K562 (cell line): Measurements from ENCODE around the gene SUV39H2. TPM values are rescaled to one million over a fixed set of nuclear protein-coding genes. Genes with fewer than 3 reads are reported as not detected.

Experiments
- ATAC-seq: fragments of 200-7000 bp; cut with Tn5 transposase; 3 replicates; pipeline ENCODE4 v1.9.1; 2020; ENCODE audit warnings: moderate library complexity
- BruUV-seq: library from RNA; stranded (reverse); fragments of 400-500 nt; replicated peaks from 2 replicates; lab custom pipeline; 2021; lab: Mats Ljungman, UMichigan
- CTCF ChIA-PET: fragments of 300-600 bp; formaldehyde crosslinking; extraction: SDS; loops from one replicate; lab custom pipeline; 2021; ENCODE audit warnings: low intra/inter-chr PET ratio; lab: Yijun Ruan, JAX
- POLR2A ChIA-PET: fragments of 300-600, 350-650 bp; sonication (Branson Sonifier 250); formaldehyde crosslinking; extraction: SDS; loops from one replicate; lab custom pipeline; 2021; ENCODE audit warnings: antibody characterized with exemption, inconsistent platforms; lab: Yijun Ruan, JAX
- DNase-seq, 4 experiments: peaks; one replicate each; pipeline versions ENCODE4 v3.0.0 to v3.0.0-alpha.2; 2011 to 2018; ENCODE audit warnings: low spot score in 3 of 4, mixed read lengths in 3 of 4; ENCODE audit errors: extremely low read depth in 1 of 4
- FAIRE-seq: peaks from 2 replicates; lab custom pipeline; 2011; peaks lifted over from hg19 to GRCh38; lab: Jason Lieb, UNC
- H2AFZ ChIP-seq: 2 replicates; pipeline ENCODE4 v1.6.0; 2011; ENCODE audit warnings: low read depth, low read length, control low read depth, inconsistent platforms
- H3K27ac ChIP-seq: fragments of 200-600 bp; 3 replicates; pipeline ENCODE4 v1.8.0; 2011; ENCODE audit warnings: low read depth, mild to moderate bottlenecking, control low read depth, inconsistent platforms, low read length, moderate library complexity, mixed read lengths; ENCODE audit errors: extremely low read depth
- H3K27me3 ChIP-seq, 2 experiments: fragments of 300-600 bp in 1 of 2; 2 replicates in 1 of 2; 3 replicates in 1 of 2; pipeline versions ENCODE4 v1.6.0 to v1.8.0; 2011; ENCODE audit warnings: inconsistent platforms in 2 of 2, low read length in 2 of 2, mild to moderate bottlenecking in 1 of 2, mixed read lengths in 1 of 2, moderate library complexity in 1 of 2; ENCODE audit not compliant: control insufficient read depth in 2 of 2, insufficient read depth in 2 of 2
- H3K36me3 ChIP-seq: fragments of 300-600 bp; 3 replicates; pipeline ENCODE4 v1.8.0; 2011; ENCODE audit warnings: mild to moderate bottlenecking, low read length, inconsistent platforms; ENCODE audit not compliant: control insufficient read depth, insufficient read depth
- H3K4me1 ChIP-seq, 2 experiments: fragments of 200-600 bp in 1 of 2; replicated peaks in 1 of 2; 2 replicates in 1 of 2; 3 replicates in 1 of 2; pipeline versions ENCODE4 v1.5.1 to v1.8.0; 2011; ENCODE audit warnings: inconsistent platforms in 2 of 2, low read length in 2 of 2, mild to moderate bottlenecking in 1 of 2, mixed read lengths in 1 of 2, moderate library complexity in 1 of 2; ENCODE audit not compliant: control insufficient read depth in 2 of 2, insufficient read depth in 2 of 2
- H3K4me2 ChIP-seq: 2 replicates; pipeline ENCODE4 v1.6.1; 2011; ENCODE audit warnings: low read length, control low read depth, inconsistent platforms, mixed read lengths; ENCODE audit not compliant: insufficient read depth
- H3K4me3 ChIP-seq: fragments of 200-600 bp; sonication (generic), shearing (Covaris generic); 2 replicates; pipeline ENCODE4 v1.5.1; 2016; ENCODE audit warnings: control low read depth, inconsistent platforms
- H3K79me2 ChIP-seq: fragments of 200-600 bp; 3 replicates; pipeline ENCODE4 v1.8.0; 2011; ENCODE audit warnings: low read length, inconsistent platforms; ENCODE audit not compliant: control insufficient read depth, insufficient read depth
- H3K9ac ChIP-seq, 2 experiments: 2 replicates each; pipeline versions ENCODE4 v1.6.0 to v1.6.1; 2011; ENCODE audit warnings: low read depth in 2 of 2, low read length in 2 of 2, control low read depth in 1 of 2, inconsistent platforms in 1 of 2, mild to moderate bottlenecking in 1 of 2, mixed read lengths in 1 of 2; ENCODE audit not compliant: insufficient read depth in 1 of 2
- H3K9me1 ChIP-seq: one replicate; pipeline ENCODE4 v1.6.0; 2011; ENCODE audit warnings: inconsistent platforms, mild to moderate bottlenecking, low read length, moderate library complexity; ENCODE audit not compliant: control insufficient read depth, insufficient read depth
- H3K9me3 ChIP-seq: replicated peaks from 2 replicates; pipeline ENCODE4 v1.5.1; 2011; ENCODE audit warnings: low read depth, low read length, inconsistent platforms; ENCODE audit not compliant: control insufficient read depth, insufficient read depth
- H4K20me1 ChIP-seq: replicated peaks from 2 replicates; pipeline ENCODE4 v1.6.1; 2011; ENCODE audit warnings: low read length, inconsistent platforms, mixed read lengths; ENCODE audit not compliant: control insufficient read depth, insufficient read depth
- CAMTA2 ChIP-seq: fragments of 250-450 bp; sonication (Bioruptor Pico); conservative IDR thresholded peaks from 2 replicates; pipeline ENCODE4 v1.5.1; 2022
- FOXA1 ChIP-seq: fragments of 450-650 bp; IDR thresholded peaks from 2 replicates; pipeline ENCODE4 v1.6.1; 2016; ENCODE audit warnings: mild to moderate bottlenecking, borderline replicate concordance
- HDAC8 ChIP-seq: fragments of 450-650 bp; IDR thresholded peaks from 2 replicates; pipeline ENCODE4 v1.6.1; 2016; ENCODE audit warnings: mild to moderate bottlenecking, missing genetic modification characterization, moderate library complexity, missing compliant biosample characterization
- HSF4 ChIP-seq: fragments of 250-450 bp; sonication (Bioruptor Pico); IDR thresholded peaks from 2 replicates; pipeline ENCODE4 v2.1.2; 2022; ENCODE audit warnings: mild to moderate bottlenecking, moderate library complexity, borderline replicate concordance
- KLF13 ChIP-seq: fragments of 450-650 bp; IDR thresholded peaks from 2 replicates; pipeline ENCODE4 v1.6.1; 2016; ENCODE audit warnings: missing genetic modification characterization, low read depth, mild to moderate bottlenecking, missing compliant biosample characterization, moderate library complexity, borderline replicate concordance
- PRMT5 ChIP-seq: sonication (generic); formaldehyde crosslinking; IDR thresholded peaks from 2 replicates; pipeline ENCODE4 v1.5.0; 2020; ENCODE audit warnings: missing genetic modification reagents
- PURB ChIP-seq: sonication (generic); formaldehyde crosslinking; IDR thresholded peaks from 2 replicates; pipeline ENCODE4 v1.9.0; 2021; ENCODE audit warnings: low read depth, mild to moderate bottlenecking, missing genetic modification reagents
- SIN3A ChIP-seq, 2 experiments: fragments of 150-350 bp in 1 of 2; IDR thresholded peaks; 2 replicates each; pipeline ENCODE4 v1.6.1; 2011 to 2016; ENCODE audit warnings: borderline replicate concordance in 2 of 2, low read depth in 2 of 2, low read length in 2 of 2, mild to moderate bottlenecking in 2 of 2, moderate library complexity in 2 of 2; ENCODE audit not compliant: control insufficient read depth in 1 of 2
- ZFP30 ChIP-seq: fragments of 250-450 bp; sonication (Bioruptor Pico); IDR thresholded peaks from 2 replicates; pipeline ENCODE4 v1.8.0; 2022; ENCODE audit warnings: moderate library complexity, mild to moderate bottlenecking, inconsistent platforms, borderline replicate concordance
- ZFPM2 ChIP-seq: fragments of 250-450 bp; sonication (Bioruptor Pico); IDR thresholded peaks from 2 replicates; pipeline ENCODE4 v1.5.1; 2022; ENCODE audit warnings: mild to moderate bottlenecking
- ZNF316 ChIP-seq: fragments of 450-650 bp; IDR thresholded peaks from 2 replicates; pipeline ENCODE4 v1.6.1; 2016
- ZNF512 ChIP-seq: IDR thresholded peaks from 2 replicates; pipeline ENCODE4 v1.6.1; 2016; ENCODE audit warnings: missing genetic modification characterization, missing compliant biosample characterization
- WGBS: fragments of 100-300 bp; shearing (Covaris generic); methylation state at CpG from one replicate; pipeline ENCODE4 v1.1.6; 2016; ENCODE audit warnings: low coverage, mixed read lengths; ENCODE audit not compliant: insufficient coverage; ENCODE audit errors: missing lambda C conversion rate; 5-methylcytosine and 5-hydroxymethylcytosine counted together
- in situ Hi-C: fragments of 300-500 bp; cut with MboI; formaldehyde crosslinking; loops from 4 replicates; pipeline ENCODE4 v1.15.0; 2018; ENCODE audit warnings: inconsistent platforms, mixed read lengths
- intact Hi-C: fragments of 100-400 bp; cut with micrococcal nuclease; formaldehyde crosslinking; loops from 2 replicates; pipeline ENCODE4 v1.14.2; 2022
- polyA plus RNA-seq, 8 experiments: library from polyadenylated mRNA; depleted of rRNA in 4 of 8; stranded (reverse) in 5 of 8; unstranded in 3 of 8; fragments of >200 nt; fragmentation: Nextera tagmentation in 2 of 8; fragmentation: Illumina TruSeq in 1 of 8; extraction: Ambion mirVana in 2 of 8; extraction: Trizol in 1 of 8; gene quantifications; 2 replicates each; pipeline versions ENCODE4 v1.2.1 to v1.2.3, GENCODE V29; 2011 to 2014; ENCODE audit warnings: inconsistent platforms in 1 of 8, missing spikeins in 1 of 8
- total RNA-seq, 7 experiments: library from RNA; depleted of rRNA in 6 of 7; stranded (reverse); fragments of >200 nt in 6 of 7; fragmentation: Illumina TruSeq in 2 of 7; extraction: Trizol in 2 of 7; gene quantifications; 2 replicates each; pipeline versions ENCODE4 v1.2.1 to v1.2.3, GENCODE V29; 2011 to 2021; ENCODE audit warnings: low replicate concordance in 1 of 7

Gene SUV39H2
- total and polyA plus RNA-seq, 9 of the 15 experiments (the other 6 are each of a cell fraction or from before 2014, with no cell fraction given): 24.1 to 54.3 (median 41.3) TPM

- TF ChIP-seq CAMTA2: no peak
- TF ChIP-seq ZFPM2 (CRISPR knock-in tag): no peak
- 0 out of 2 replicates have a peak, but pooled peaks have one; percentile 4 for TF ChIP-seq ZNF316
- no peak for TF ChIP-seq PRMT5 (CRISPR knock-in tag)
- TF ChIP-seq ZFP30 (CRISPR knock-in tag): no peak
- no peak for TF ChIP-seq HDAC8
- TF ChIP-seq, all 486 proteins: peak for 3
Measured at GRCh38 chr10:14859775-14860174, 18.9 kb upstream of the SUV39H2 start (continued).

GRCh38 chr10:14860791-14861190 lies 17.9 kb upstream of the SUV39H2 start:
- H3K9ac ChIP-seq: peak overlapping the region in 1 of 2 experiments; percentile 60; a peak in 1 of 4 replicates
- ATAC-seq (no peak), FAIRE-seq (no peak), DNase-seq (no peak)
- H3K27me3 ChIP-seq: no peaks in the 10 kb centered on the region
- no peaks in the 10 kb centered on the region for H3K79me2 ChIP-seq
- no peak overlapping the region for H2AFZ ChIP-seq
- BruUV-seq: no TSS peak
- H3K4me1 ChIP-seq: no peaks in the 10 kb centered on the region
- TF ChIP-seq HSF4 (no peak), ZNF512 (tag) (no peak), SIN3A (IDR thresholded peaks at IDR 0.05; ENCODE audit: borderline replicate concordance in 2 of 2, control insufficient read depth in 1 of 2, low read depth in 2 of 2, low read length in 2 of 2) (no peak), FOXA1 (no peak), PURB (no peak), KLF13 (tag) (no peak)
- ChIA-PET CTCF (no interaction called here), POLR2A (interaction anchor here (0.6 to 1.7 kb wide), 4 partner anchors 13 to 95 kb away, joined by 3 to 6 read pairs (median 4); no protein-coding TSS in a partner anchor)
- no peaks in the 10 kb centered on the region; the same call in 1 of the 2 replicates for H4K20me1 ChIP-seq
- H3K27ac ChIP-seq: no peak overlapping the region
- no peak overlapping the region for H3K4me3 ChIP-seq
- peaks cover 47% of the 10 kb centered on the region; the same call in 2 of the 3 replicates for H3K36me3 ChIP-seq
- WGBS: 100% methylated on average over 1 of the region's 1 CpG
- in situ Hi-C loops (no loop called here), intact Hi-C loops (no loop called here)
- no peaks in the 10 kb centered on the region for H3K9me3 ChIP-seq
- H3K9me1 ChIP-seq: no peaks in the 10 kb centered on the region
- H3K4me2 ChIP-seq: no peak overlapping the region
